Activated T-cell treated with anti-CD3 and anti-CD28 coated beads, Interleukin-2, amount 50 U/mL, for 4 hours (primary cell): ENCODE measurements around the gene NUTF2. TPM values are rescaled to one million over a fixed set of nuclear protein-coding genes. Genes with fewer than 3 reads are reported as not detected.
A peak's percentile ranks its signal among the peaks of the same experiment; 100 is the strongest.
"Not testable (repeated sequence)": the region's sequence is repeated elsewhere in the genome, so short reads cannot be mapped to it uniquely, and the experiment has no call there.

Experiments used
- ATAC-seq, 2 donors: fragments of 200-7000 bp; cut with Tn5 transposase; one replicate each; pipeline ENCODE4 v1.10.0; 2021
- DNase-seq: peaks from one replicate; pipeline ENCODE4 v3.0.0-alpha.2; 2020
- H3K27me3 Mint-ChIP-seq: one replicate; pipeline ENCODE4 v1.8.0; 2021; ENCODE audit warnings: low read depth, mixed read lengths
- H3K36me3 Mint-ChIP-seq: one replicate; pipeline ENCODE4 v1.8.0; 2022; ENCODE audit warnings: mixed read lengths; ENCODE audit not compliant: insufficient read depth
- H3K4me1 Mint-ChIP-seq: one replicate; pipeline ENCODE4 v1.8.0; 2021; ENCODE audit warnings: low read depth, mixed read lengths
- H3K4me3 Mint-ChIP-seq: one replicate; pipeline ENCODE4 v1.8.0; 2021; ENCODE audit warnings: mild to moderate bottlenecking, moderate library complexity, mixed read lengths
- H3K9me3 Mint-ChIP-seq: one replicate; pipeline ENCODE4 v1.8.0; 2021; ENCODE audit warnings: mixed read lengths
- total RNA-seq, 3 donors: library from RNA; stranded (reverse); gene quantifications; one replicate each; pipeline ENCODE4 v1.2.1, GENCODE V29; 2021

The NUTF2 gene
- total RNA-seq, 3 donors from 2014 or later: 170 to 182 (median 182) TPM

- H3K4me1 Mint-ChIP-seq: no peaks in the 10 kb centered on the region
- no peak overlapping the region for H3K4me3 Mint-ChIP-seq
- no peaks in the 10 kb centered on the region for H3K27me3 Mint-ChIP-seq
- H3K9me3 Mint-ChIP-seq: no peaks in the 10 kb centered on the region
- ATAC-seq (no peak), DNase-seq (no peak)
- peaks cover 4% of the 10 kb centered on the region for H3K36me3 Mint-ChIP-seq
Measured at GRCh38 chr16:67825119-67825518, 21.6 kb upstream of the NUTF2 start.

DNA sequence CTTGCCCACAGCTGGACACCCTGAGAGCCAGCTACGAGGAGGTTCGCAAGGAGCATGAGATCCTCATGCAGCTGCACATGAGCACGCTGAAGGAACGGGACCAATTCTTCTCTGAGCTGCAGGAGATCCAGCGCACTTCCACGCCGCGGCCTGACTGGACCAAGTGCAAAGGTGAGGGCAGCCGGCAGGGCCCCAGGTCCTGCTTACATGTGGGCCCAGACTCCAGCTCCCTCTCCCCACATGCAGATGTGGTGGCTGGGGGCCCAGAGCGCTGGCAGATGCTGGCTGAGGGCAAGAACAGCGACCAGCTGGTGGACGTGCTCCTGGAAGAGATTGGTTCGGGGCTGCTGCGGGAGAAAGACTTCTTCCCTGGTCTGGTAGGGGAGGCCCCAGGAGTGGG is 20.8 kb upstream of the NUTF2 start:
- H3K27me3 Mint-ChIP-seq: no peaks in the 10 kb centered on the region
- ATAC-seq (no peak), DNase-seq (no peak)
- H3K4me1 Mint-ChIP-seq: no peaks in the 10 kb centered on the region
- no peaks in the 10 kb centered on the region for H3K9me3 Mint-ChIP-seq
- H3K36me3 Mint-ChIP-seq: peaks cover 4% of the 10 kb centered on the region
- no peak overlapping the region for H3K4me3 Mint-ChIP-seq

- ATAC-seq (no peak), DNase-seq (no peak)
- no peak overlapping the region for H3K4me3 Mint-ChIP-seq
- no peaks in the 10 kb centered on the region for H3K27me3 Mint-ChIP-seq
- H3K36me3 Mint-ChIP-seq: peaks cover 4% of the 10 kb centered on the region
- no peaks in the 10 kb centered on the region for H3K9me3 Mint-ChIP-seq
- H3K4me1 Mint-ChIP-seq: peaks cover 9% of the 10 kb centered on the region
Measured at GRCh38 chr16:67828651-67829050, 18.1 kb upstream of the NUTF2 start.

DNA sequence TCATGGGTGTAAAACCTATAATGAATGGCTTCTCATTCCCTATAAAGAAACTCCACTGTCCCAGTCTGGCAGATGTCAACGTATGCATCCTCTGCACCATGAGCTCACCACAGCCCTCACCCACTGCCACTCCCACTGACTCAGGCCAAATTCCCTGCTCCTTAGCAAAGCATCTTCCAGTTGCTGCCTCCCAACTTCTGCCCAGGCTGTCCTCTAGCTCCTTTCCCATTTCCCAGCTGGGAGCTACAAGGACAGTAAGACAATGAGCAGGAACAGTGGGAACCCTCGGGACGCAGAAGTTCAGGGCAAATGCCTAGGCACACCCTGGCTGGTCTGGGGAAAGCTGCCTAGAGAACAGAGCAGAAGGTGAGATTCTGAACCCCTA is 13.7 kb upstream of the NUTF2 start:
- Mint-ChIP-seq H3K4me1 (peaks cover 15% of the 10 kb centered on the region), H3K4me3 (peak overlapping the region; percentile 89), H3K27me3 (no peaks in the 10 kb centered on the region), H3K9me3 (no peaks in the 10 kb centered on the region), H3K36me3 (peaks cover 4% of the 10 kb centered on the region)
- ATAC-seq: peak in 1 of 2 donors; percentile 3
- no peak for DNase-seq

DNA sequence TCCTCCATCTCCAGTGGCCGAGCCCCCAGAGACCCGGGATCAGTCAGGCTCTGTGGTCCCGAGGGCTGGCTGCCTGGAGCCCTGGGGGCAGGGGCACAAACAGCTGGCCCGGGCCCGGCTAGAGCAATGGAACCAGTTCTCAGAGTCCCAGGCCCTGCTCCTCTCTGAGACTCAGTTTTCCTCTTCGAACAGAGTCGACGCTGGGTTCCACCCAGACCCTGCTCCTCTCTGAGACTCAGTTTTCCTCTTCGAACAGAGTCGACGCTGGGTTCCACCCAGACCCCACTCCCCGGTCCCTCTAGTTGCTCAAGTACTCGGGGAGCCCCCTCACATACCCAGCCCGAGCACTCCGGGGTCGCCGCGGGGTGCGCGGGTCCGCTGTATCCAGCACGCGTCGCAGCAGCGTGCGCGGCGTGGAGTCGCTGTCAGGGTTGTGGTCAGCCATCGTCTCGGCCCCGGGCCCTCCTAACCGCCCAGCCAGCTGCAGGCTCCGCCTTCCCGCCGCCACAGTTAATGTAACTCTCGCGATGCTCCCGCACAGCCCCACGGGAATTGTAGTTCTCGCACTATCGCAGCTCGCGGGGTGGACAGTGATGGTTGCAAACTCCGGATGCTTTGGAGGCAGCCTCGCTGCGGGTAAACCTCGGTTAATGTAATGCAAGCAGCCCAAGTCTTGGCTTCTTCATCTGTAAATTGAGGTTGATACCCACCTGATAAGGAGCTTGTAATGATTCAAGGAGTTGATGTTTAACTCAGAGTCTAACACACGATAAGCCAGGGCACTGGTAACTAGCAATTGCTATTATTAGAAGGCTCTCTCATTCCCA is 13.1 kb upstream of the NUTF2 start:
- Mint-ChIP-seq H3K27me3 (no peaks in the 10 kb centered on the region), H3K4me3 (peak overlapping the region; percentile 89), H3K9me3 (no peaks in the 10 kb centered on the region), H3K4me1 (peaks cover 15% of the 10 kb centered on the region), H3K36me3 (peaks cover 4% of the 10 kb centered on the region)
- DNase-seq (peak; percentile 86), ATAC-seq (peak; percentile 100)

- Mint-ChIP-seq H3K36me3 (peaks cover 4% of the 10 kb centered on the region), H3K4me1 (peaks cover 15% of the 10 kb centered on the region), H3K4me3 (peak overlapping the region; percentile 89), H3K9me3 (no peaks in the 10 kb centered on the region), H3K27me3 (no peaks in the 10 kb centered on the region)
- DNase-seq (no peak), ATAC-seq (no peak)
Measured at GRCh38 chr16:67834242-67834614, 12.5 kb upstream of the NUTF2 start.

DNA sequence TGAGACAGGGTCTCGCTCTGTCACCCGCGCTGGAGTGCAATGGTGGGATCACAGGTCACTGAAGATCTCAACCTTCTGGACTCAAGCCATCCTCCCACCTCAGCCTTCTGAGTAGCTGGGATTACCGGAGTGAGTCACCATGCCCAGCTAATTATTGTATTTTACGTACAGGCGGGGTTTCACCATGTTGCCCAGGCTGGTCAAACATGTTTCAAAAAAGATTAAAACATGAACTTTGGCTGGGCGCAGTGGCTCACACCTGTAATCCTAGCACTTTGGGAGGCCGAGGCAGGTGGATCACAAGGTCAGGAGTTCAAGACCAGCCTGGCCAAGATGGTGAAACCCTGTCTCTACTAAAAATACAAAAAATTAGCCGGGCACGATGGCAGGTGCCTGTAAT is 9.5 kb upstream of the NUTF2 start:
- not testable (repeated sequence) for H3K9me3 Mint-ChIP-seq, H3K4me3 Mint-ChIP-seq, ATAC-seq

GRCh38 chr16:67837811-67838210 is 8.9 kb upstream of the NUTF2 start:
- ATAC-seq: no peak
- H3K4me1 Mint-ChIP-seq: peaks cover 17% of the 10 kb centered on the region
- no peaks in the 10 kb centered on the region for H3K27me3 Mint-ChIP-seq
- no peak for DNase-seq
- H3K36me3 Mint-ChIP-seq: no peaks in the 10 kb centered on the region
- H3K9me3 Mint-ChIP-seq: no peaks in the 10 kb centered on the region
- no peak overlapping the region for H3K4me3 Mint-ChIP-seq

More for the DNA sequence above, 9.5 kb upstream of the NUTF2 start:
- not testable (repeated sequence) for DNase-seq, H3K27me3 Mint-ChIP-seq, H3K36me3 Mint-ChIP-seq
- peaks cover 20% of the 10 kb centered on the region for H3K4me1 Mint-ChIP-seq

- DNase-seq (no peak), ATAC-seq (no peak)
- Mint-ChIP-seq H3K9me3 (no peaks in the 10 kb centered on the region), H3K4me1 (peaks cover 39% of the 10 kb centered on the region), H3K27me3 (no peaks in the 10 kb centered on the region), H3K36me3 (no peaks in the 10 kb centered on the region), H3K4me3 (peak overlapping the region; percentile 93)
Measured at GRCh38 chr16:67841198-67841815, 5.4 kb upstream of the NUTF2 start.

- ATAC-seq (peak; percentile 56 to 59), DNase-seq (peak; percentile 89)
- Mint-ChIP-seq H3K4me1 (peaks cover 39% of the 10 kb centered on the region), H3K27me3 (no peaks in the 10 kb centered on the region), H3K9me3 (no peaks in the 10 kb centered on the region), H3K4me3 (peak within 1 kb of the TSS; percentile 93), H3K36me3 (no peaks in the 10 kb centered on the region)
Measured at GRCh38 chr16:67841816-67842508, 4.8 kb upstream of the NUTF2 start, which contains the start of gene THAP11. Gene THAP11 (plus strand): TSS chr16:67842320. CDS start chr16:67842555, 235 bp downstream.

- Mint-ChIP-seq H3K4me1 (peaks cover 42% of the 10 kb centered on the region), H3K9me3 (no peaks in the 10 kb centered on the region), H3K27me3 (no peaks in the 10 kb centered on the region), H3K36me3 (no peaks in the 10 kb centered on the region), H3K4me3 (peak overlapping the region; percentile 93)
- DNase-seq (peak; percentile 40), ATAC-seq (peak; percentile 32 to 36)
Measured at GRCh38 chr16:67842509-67843342, 4.0 kb upstream of the NUTF2 start.

- DNase-seq (no peak), ATAC-seq (peak in 1 of 2 donors; percentile 0)
- Mint-ChIP-seq H3K9me3 (no peaks in the 10 kb centered on the region), H3K36me3 (no peaks in the 10 kb centered on the region), H3K4me3 (peak overlapping the region; percentile 93), H3K4me1 (peaks cover 46% of the 10 kb centered on the region), H3K27me3 (no peaks in the 10 kb centered on the region)
Measured at GRCh38 chr16:67843343-67843765, 3.4 kb upstream of the NUTF2 start.

- H3K9me3 Mint-ChIP-seq: no peaks in the 10 kb centered on the region
- ATAC-seq (no peak), DNase-seq (no peak)
- H3K27me3 Mint-ChIP-seq: no peaks in the 10 kb centered on the region
- H3K4me1 Mint-ChIP-seq: peaks cover 50% of the 10 kb centered on the region
- H3K4me3 Mint-ChIP-seq: peak overlapping the region; percentile 93
- H3K36me3 Mint-ChIP-seq: peaks cover 4% of the 10 kb centered on the region
Measured at GRCh38 chr16:67844497-67844896, 2.2 kb upstream of the NUTF2 start.
